PC-3 (cell line): ENCODE data around the gene FADS1.

Experiments used
- CTCF ChIP-seq: fragments of 300-600 bp; sonication (generic); conservative IDR thresholded peaks from 2 replicates; pipeline ENCODE4 v1.5.1; 2017; ENCODE audit warnings: antibody characterized with exemption, low read depth, mild to moderate bottlenecking, low read length
- EZH2 ChIP-seq: fragments of 300-600 bp; sonication (generic); IDR thresholded peaks from one replicate; pipeline ENCODE4 v1.6.1; 2017; ENCODE audit warnings: antibody characterized with exemption, mild to moderate bottlenecking, low read length; ENCODE audit not compliant: unreplicated experiment
- EZH2phosphoT487 ChIP-seq: fragments of 300-600 bp; sonication (generic); IDR thresholded peaks from 2 replicates; pipeline ENCODE4 v1.6.1; 2018; ENCODE audit warnings: mild to moderate bottlenecking, antibody characterized with exemption, low read length, borderline replicate concordance

GRCh38 chr11:61851113-61851899 lies 34.5 kb upstream of the FADS1 start:
- TF ChIP-seq CTCF (no peak), EZH2 (no peak), EZH2phosphoT487 (no peak)
